WTC11 (cell line): ENCODE data around the gene RMRP. TPM values are rescaled to one million over a fixed set of nuclear protein-coding genes. Genes with fewer than 3 reads are reported as not detected.
A peak's percentile ranks its signal among the peaks of the same experiment; 100 is the strongest.

Experiments used
- AFF4 ChIP-seq: sonication (generic); formaldehyde crosslinking; IDR thresholded peaks from 2 replicates; pipeline ENCODE4 v1.8.1; 2023; ENCODE audit warnings: mild to moderate bottlenecking, missing genetic modification reagents, borderline replicate concordance
- ATF2 ChIP-seq: sonication (generic); formaldehyde crosslinking; IDR thresholded peaks from 2 replicates; pipeline ENCODE4 v1.8.1; 2022; ENCODE audit warnings: low read depth, missing genetic modification reagents, borderline replicate concordance
- E2F1 ChIP-seq: sonication (generic); formaldehyde crosslinking; IDR thresholded peaks from 2 replicates; pipeline ENCODE4 v1.8.0; 2022; ENCODE audit warnings: mild to moderate bottlenecking, missing genetic modification reagents
- ESRRA ChIP-seq: sonication (generic); formaldehyde crosslinking; IDR thresholded peaks from 2 replicates; pipeline ENCODE4 v1.8.1; 2022; ENCODE audit warnings: mild to moderate bottlenecking, missing genetic modification reagents, borderline replicate concordance
- HMGXB4 ChIP-seq: sonication (generic); formaldehyde crosslinking; IDR thresholded peaks from 2 replicates; pipeline ENCODE4 v1.8.1; 2023; ENCODE audit warnings: mild to moderate bottlenecking, moderate library complexity, missing genetic modification reagents
- IRF1 ChIP-seq: sonication (generic); formaldehyde crosslinking; IDR thresholded peaks from 2 replicates; pipeline ENCODE4 v1.8.0; 2023; ENCODE audit warnings: missing genetic modification reagents
- JAZF1 ChIP-seq: fragments of 250-450 bp; sonication (Bioruptor Pico); IDR thresholded peaks from 2 replicates; pipeline ENCODE4 v1.9.0; 2021; ENCODE audit warnings: moderate library complexity, mild to moderate bottlenecking, inconsistent platforms
- NFE2L1 ChIP-seq: sonication (generic); formaldehyde crosslinking; IDR thresholded peaks from 2 replicates; pipeline ENCODE4 v1.8.1; 2023; ENCODE audit warnings: missing genetic modification reagents
- NFYB ChIP-seq: sonication (generic); formaldehyde crosslinking; conservative IDR thresholded peaks from 2 replicates; pipeline ENCODE4 v1.8.0; 2022; ENCODE audit warnings: low read depth, missing genetic modification reagents
- PRDM15 ChIP-seq: sonication (generic); formaldehyde crosslinking; IDR thresholded peaks from 2 replicates; pipeline ENCODE4 v1.8.0; 2022; ENCODE audit warnings: missing genetic modification reagents
- TEAD4 ChIP-seq: sonication (generic); formaldehyde crosslinking; IDR thresholded peaks from 2 replicates; pipeline ENCODE4 v1.8.0; 2022; ENCODE audit warnings: mild to moderate bottlenecking, missing genetic modification reagents
- TP53 ChIP-seq: sonication (generic); formaldehyde crosslinking; IDR thresholded peaks from 2 replicates; pipeline ENCODE4 v1.8.1; 2023; ENCODE audit warnings: mild to moderate bottlenecking, missing genetic modification reagents
- USF1 ChIP-seq: sonication (generic); formaldehyde crosslinking; IDR thresholded peaks from 2 replicates; pipeline ENCODE4 v1.8.0; 2022; ENCODE audit warnings: mild to moderate bottlenecking, missing genetic modification reagents
- USF2 ChIP-seq: sonication (generic); formaldehyde crosslinking; IDR thresholded peaks from 2 replicates; pipeline ENCODE4 v1.8.1; 2023; ENCODE audit warnings: mild to moderate bottlenecking, missing genetic modification reagents, moderate library complexity
- total RNA-seq: library from RNA; stranded (reverse); gene quantifications from 3 replicates; pipeline ENCODE4 v1.2.3, GENCODE V29; 2021

RMRP gene
- total RNA-seq, 1 experiment from 2014 or later, result 25,958 TPM

- peak; percentile 89; the same call in 1 of the 2 replicates for TF ChIP-seq NFE2L1
- peak; percentile 39; the same call in 1 of the 2 replicates for TF ChIP-seq NFYB
- TF ChIP-seq ATF2 (CRISPR knock-in tag), result no peak
- peak; percentile 69 for TF ChIP-seq USF1 (CRISPR knock-in tag)
- 0 out of 2 replicates have a peak, but pooled peaks have one; percentile 49 for TF ChIP-seq ESRRA
- 0 out of 2 replicates have a peak, but pooled peaks have one; percentile 33 for TF ChIP-seq TEAD4 (CRISPR knock-in tag)
- peak; percentile 82 for TF ChIP-seq IRF1 (CRISPR knock-in tag)
- 0 out of 2 replicates have a peak, but pooled peaks have one; percentile 69 for TF ChIP-seq AFF4 (CRISPR knock-in tag)
- peak; percentile 91 for TF ChIP-seq E2F1 (CRISPR knock-in tag)
- TF ChIP-seq PRDM15 (CRISPR knock-in tag), result peak; percentile 27; the same call in 1 of the 2 replicates
- TF ChIP-seq USF2, result 0 out of 2 replicates have a peak, but pooled peaks have one; percentile 7
- no peak for TF ChIP-seq JAZF1 (CRISPR knock-in tag)
- peak; percentile 74; the same call in 1 of the 2 replicates for TF ChIP-seq TP53 (CRISPR knock-in tag)
- TF ChIP-seq HMGXB4 (CRISPR knock-in tag), result no peak
Measured at GRCh38 chr9:35675732-35676392, 18.0 kb upstream of the RMRP start (continued).
